Heart right ventricle (tissue), 16 donors: Measurements from ENCODE around the gene CPT1C. TPM values are rescaled to one million over a fixed set of nuclear protein-coding genes. Genes with fewer than 3 reads are reported as not detected.

Experiments used
- ATAC-seq, 8 donors: fragments of 200-7000 bp; cut with Tn5 transposase; one replicate each; pipeline ENCODE4 v1.9.1; 2020; ENCODE audit warnings: mild to moderate bottlenecking in 8 of 8, moderate library complexity in 8 of 8, moderate number of reproducible peaks in 1 of 8
- DNase-seq, 2 donors: peaks; one replicate each; pipeline ENCODE4 v3.0.0-alpha.2; 2020
- H3K27ac ChIP-seq, 10 donors: fragments of 200-600 bp; sonication (generic) in 2 of 10; one replicate each; pipeline versions ENCODE4 v1.5.0 to v1.8.0; 2020 to 2022; ENCODE audit warnings: mild to moderate bottlenecking in 3 of 10
- H3K27me3 ChIP-seq, 7 donors: fragments of 200-600 bp; one replicate each; pipeline ENCODE4 v1.8.0; 2021 to 2022; ENCODE audit warnings: mild to moderate bottlenecking in 2 of 7
- H3K36me3 ChIP-seq, 9 donors: fragments of 200-600 bp; sonication (generic) in 1 of 9; one replicate each; pipeline versions ENCODE4 v1.5.0 to v1.8.0; 2020 to 2022; ENCODE audit warnings: mild to moderate bottlenecking in 2 of 9
- H3K4me1 ChIP-seq, 9 donors: fragments of 200-600 bp; sonication (generic) in 1 of 9; one replicate each; pipeline versions ENCODE4 v1.5.0 to v1.8.0; 2020 to 2022; ENCODE audit warnings: mild to moderate bottlenecking in 4 of 9
- H3K4me3 ChIP-seq, 10 donors: fragments of 200-600 bp; sonication (generic) in 2 of 10; one replicate each; pipeline versions ENCODE4 v1.5.0 to v1.8.0; 2020 to 2022; ENCODE audit warnings: mild to moderate bottlenecking in 7 of 10, moderate library complexity in 2 of 10
- H3K9me3 ChIP-seq, 11 donors: fragments of 200-600 bp in 10 of 11; sonication (generic) in 2 of 11; one replicate each; pipeline versions ENCODE4 v1.5.0 to v1.8.0; 2013 to 2022; ENCODE audit warnings: mild to moderate bottlenecking in 2 of 11, control low read depth in 1 of 11, moderate library complexity in 1 of 11
- CTCF ChIP-seq, 9 donors: fragments of 200-600 bp; sonication (generic) in 2 of 9; IDR thresholded peaks; one replicate each; pipeline versions ENCODE4 v1.5.0 to v1.8.0; 2021 to 2022; ENCODE audit warnings: antibody characterized with exemption in 9 of 9, mild to moderate bottlenecking in 5 of 9, moderate library complexity in 1 of 9
- WGBS, 2 donors: extraction: QIAGEN DNeasy Blood & Tissue Kit; methylation state at CpG; one replicate each; pipeline ENCODE4 v1.1.7; 2013; ENCODE audit warnings: inconsistent platforms in 1 of 2; 5-methylcytosine and 5-hydroxymethylcytosine counted together
- intact Hi-C, 10 donors: fragments of 100-400 bp; cut with DNase I; formaldehyde crosslinking; loops; one replicate each; pipeline versions ENCODE4 v1.11.1 to v1.14.2; 2022
- polyA plus RNA-seq, 2 donors: library from polyadenylated mRNA; stranded (reverse); fragments of 200-250 nt; gene quantifications; one replicate each; pipeline ENCODE4 v1.2.3, GENCODE V29; 2013
- total RNA-seq, 10 donors: library from RNA; stranded (reverse); fragmentation: NEBNext Ultra II Directional in 3 of 10; extraction: Animal tissue kit (Norgen Biotek cat#: 25700) in 3 of 10; gene quantifications; one replicate each; pipeline versions ENCODE4 v1.2.1 to v1.2.4, GENCODE V29; 2021 to 2023
- donor health status: Arrhythmogenic right ventricular cardiomyopathy.
- donor health status: ischemic (EF 13 %, LVEDD 7.1; RV severe dilation, severe dysfunction).
- donor health status: healthy with polysubstance abuse.
- donor health status: DM: no; HTN: yes; CAD: no.
- donor health status: DM: no; HTN: no; CAD: no.
- donor health status: ischemic (EF 25% LVEDD 6.9; RV normal size, moderate dysfunction).
- donor health status: ischemic (EF 25% LVEDD 5.7; RV mildly dilated, moderate dysfunction).
- donor health status: healthy.
- donor health status: DM: yes; HTN: yes; CAD: no.
- donor health status: Ischemic cardiomyopathy.
- donor health status: ischemic (EF 35%, LVEDD 5.7; RV mildly dilated, moderate dysfunction).
- donor health status: nonischemic (EF 11% LVEDD 7.7; RV severe dilation, severe dysfunction).
- donor health status: DM: yes; HTN: yes; CAD: no.
- donor health status: PGD.
- donor health status: ischemic (EF 29% LVEDD 5.4; RV normal size, mild dysfunction).
- donor health status: nonischemic (EF 23%, LVEDD 6.1; RV moderate dilation, normal function).

The CPT1C gene
- total and polyA plus RNA-seq, 12 donors: 1.4 to 10.7 (median 2.3) TPM

DNA sequence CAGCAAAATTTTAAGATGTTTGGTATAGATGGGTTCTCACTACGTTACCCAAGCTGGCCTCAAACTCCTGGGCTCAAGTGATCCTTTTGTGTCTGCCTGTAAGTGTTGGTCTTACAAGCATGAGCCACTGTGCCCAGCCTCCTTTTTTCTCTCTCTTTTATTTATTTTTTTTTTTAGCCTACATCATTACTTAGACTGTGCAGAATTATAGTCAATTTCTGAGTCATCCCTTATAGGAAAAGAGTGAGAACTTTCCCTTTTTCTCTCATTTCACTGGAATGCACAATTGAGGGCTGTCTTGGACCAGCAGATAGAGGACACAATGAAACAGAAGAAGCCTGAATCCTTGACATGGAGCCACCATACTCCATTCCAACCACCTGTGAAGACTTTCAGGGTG is 58.9 kb downstream of the CPT1C start:
- no peak overlapping the region for H3K27ac ChIP-seq
- H3K4me3 ChIP-seq: no peak overlapping the region
- peaks cover 0 to 7% (median 0%) of the 10 kb centered on the region in 9 donors for H3K4me1 ChIP-seq
- peaks cover 0 to 5% (median 0%) of the 10 kb centered on the region in 7 donors for H3K27me3 ChIP-seq
- H3K9me3 ChIP-seq: peaks cover 0 to 8% (median 0%) of the 10 kb centered on the region in 11 donors
- no peak for TF ChIP-seq CTCF (IDR thresholded peaks at IDR 0.05)
- H3K36me3 ChIP-seq: no peaks in the 10 kb centered on the region
- ATAC-seq: no peak
- intact Hi-C loops: no loop called here
- no peak for DNase-seq
- WGBS, 2 donors: 62 to 67% methylated on average over 1 of the region's 1 CpG

DNA sequence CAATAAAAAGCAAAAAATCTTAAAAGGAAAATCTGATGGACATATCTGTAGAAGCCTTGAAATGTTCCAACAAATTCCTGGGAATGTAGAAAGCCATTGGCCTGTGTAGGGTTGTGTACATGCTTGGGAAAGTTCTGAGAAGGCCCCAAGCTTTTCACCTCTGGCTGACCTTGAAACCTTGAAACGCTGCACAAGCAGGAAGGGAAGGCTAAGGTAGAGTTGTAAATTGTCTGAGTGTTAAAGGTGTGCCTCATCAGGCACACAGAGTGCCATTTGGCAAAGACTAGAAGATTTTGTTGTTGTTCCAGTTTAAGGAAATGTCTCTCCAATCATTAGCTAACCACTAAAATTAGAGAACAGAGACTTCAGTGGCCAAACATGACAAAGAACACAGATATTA is 61.8 kb downstream of the CPT1C start:
- WGBS, 2 donors: 78 to 83% methylated on average over 1 of the region's 1 CpG
- DNase-seq (no peak), ATAC-seq (no peak)
- H3K36me3 ChIP-seq: no peaks in the 10 kb centered on the region
- intact Hi-C loops: no loop called here
- TF ChIP-seq CTCF (IDR thresholded peaks at IDR 0.05): no peak
- H3K27ac ChIP-seq: no peak overlapping the region
- H3K4me1 ChIP-seq: peaks cover 0 to 7% (median 0%) of the 10 kb centered on the region in 9 donors
- H3K27me3 ChIP-seq: no peaks in the 10 kb centered on the region
- no peak overlapping the region for H3K4me3 ChIP-seq
- H3K9me3 ChIP-seq: peaks cover 0 to 23% (median 7%) of the 10 kb centered on the region in 11 donors

DNA sequence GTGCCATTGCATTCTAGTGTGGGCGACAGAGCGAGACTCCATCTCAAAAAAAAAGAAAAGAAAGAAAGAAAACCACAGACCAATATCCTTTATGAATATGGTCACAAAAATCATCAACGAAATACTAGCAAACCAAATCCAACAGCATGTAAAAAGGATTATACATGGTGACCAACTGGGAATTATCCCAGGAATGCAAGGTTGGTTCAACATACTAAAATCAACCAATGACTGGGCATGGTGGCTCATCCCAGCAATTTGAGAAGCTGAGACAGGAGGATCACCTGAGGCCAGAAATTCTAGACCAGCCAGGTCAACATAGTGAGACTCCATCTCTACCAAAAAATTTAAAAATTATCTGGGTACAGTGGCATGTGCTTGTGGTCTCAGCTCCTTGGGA is 65.0 kb downstream of the CPT1C start:
- intact Hi-C loops: no loop called here
- WGBS, 2 donors: 96 to 97% methylated on average over 3 of the region's 3 CpGs
- no peak overlapping the region for H3K4me3 ChIP-seq
- TF ChIP-seq CTCF (IDR thresholded peaks at IDR 0.05): no peak
- peaks cover 0 to 10% (median 0%) of the 10 kb centered on the region in 9 donors for H3K4me1 ChIP-seq
- no peak for DNase-seq
- H3K36me3 ChIP-seq: no peaks in the 10 kb centered on the region
- H3K9me3 ChIP-seq: peaks cover 0 to 23% (median 7%) of the 10 kb centered on the region in 11 donors
- H3K27ac ChIP-seq: no peak overlapping the region
- no peaks in the 10 kb centered on the region for H3K27me3 ChIP-seq
- no peak for ATAC-seq

GRCh38 chr19:49758292-49758691 is 67.4 kb downstream of the CPT1C start:
- DNase-seq (no peak), ATAC-seq (no peak)
- H3K36me3 ChIP-seq: no peaks in the 10 kb centered on the region
- no peak for TF ChIP-seq CTCF (IDR thresholded peaks at IDR 0.05)
- H3K4me3 ChIP-seq: no peak overlapping the region
- peaks cover 0 to 17% (median 7%) of the 10 kb centered on the region in 11 donors for H3K9me3 ChIP-seq
- intact Hi-C loops: no loop called here
- WGBS, 2 donors: 33 to 36% methylated on average over 7 of the region's 7 CpGs
- H3K27me3 ChIP-seq: no peaks in the 10 kb centered on the region
- H3K4me1 ChIP-seq: peaks cover 0 to 16% (median 3%) of the 10 kb centered on the region in 9 donors
- H3K27ac ChIP-seq: no peak overlapping the region
